Measurements from ENCODE around the gene SGTB.
"Not testable (repeated sequence)": the region's sequence is repeated elsewhere in the genome, so short reads cannot be mapped to it uniquely, and the experiment has no call there.

The SGTB gene

GRCh38 chr5:65734196-65734775, 12.4 kb upstream of the SGTB start:
- DNase-seq (ENCODE audit: low spot score) = not testable (repeated sequence)

- not testable (repeated sequence) for DNase-seq (ENCODE audit: low spot score)
Observed at GRCh38 chr5:65732046-65732445, 10.1 kb upstream of the SGTB start.

GRCh38 chr5:65730910-65731309, 9.0 kb upstream of the SGTB start:
- DNase-seq (ENCODE audit: low spot score) = peak; percentile 13

GRCh38 chr5:65728218-65728617, 6.3 kb upstream of the SGTB start:
- DNase-seq (ENCODE audit: low spot score) = no peak

- DNase-seq (ENCODE audit: low spot score) = no peak
Observed at GRCh38 chr5:65727491-65728156, 5.7 kb upstream of the SGTB start.

GRCh38 chr5:65722575-65723403, 880 bp upstream of the SGTB start:
- peak; percentile 84 for DNase-seq (ENCODE audit: low spot score)

GRCh38 chr5:65721050-65721719, 724 bp downstream of the SGTB start:
- DNase-seq (ENCODE audit: low spot score) = peak; percentile 76

- DNase-seq (ENCODE audit: low spot score) = no peak
Observed at GRCh38 chr5:65718576-65719310, 3.2 kb downstream of the SGTB start.

- no peak for DNase-seq (ENCODE audit: low spot score)
Observed at GRCh38 chr5:65708145-65708544, 13.8 kb downstream of the SGTB start.

GRCh38 chr5:65707663-65708062, 14.2 kb downstream of the SGTB start:
- DNase-seq (ENCODE audit: low spot score) = no peak

GRCh38 chr5:65704621-65705239, 17.2 kb downstream of the SGTB start:
- no peak for DNase-seq (ENCODE audit: low spot score)

- no peak for DNase-seq (ENCODE audit: low spot score)
Observed at GRCh38 chr5:65702036-65702435, 19.9 kb downstream of the SGTB start.

- DNase-seq (ENCODE audit: low spot score) = no peak
Observed at GRCh38 chr5:65699338-65699737, 22.6 kb downstream of the SGTB start.

GRCh38 chr5:65696892-65697291, 25.0 kb downstream of the SGTB start:
- DNase-seq (ENCODE audit: low spot score) = peak; percentile 15

GRCh38 chr5:65695896-65696295, 26.0 kb downstream of the SGTB start:
- no peak for DNase-seq (ENCODE audit: low spot score)

GRCh38 chr5:65695162-65695755, 26.6 kb downstream of the SGTB start:
- DNase-seq (ENCODE audit: low spot score) = no peak

- no peak for DNase-seq (ENCODE audit: low spot score)
Observed at GRCh38 chr5:65693121-65693520, 28.8 kb downstream of the SGTB start.

GRCh38 chr5:65682148-65682547, 39.8 kb downstream of the SGTB start:
- DNase-seq (ENCODE audit: low spot score) = no peak

- not testable (repeated sequence) for DNase-seq (ENCODE audit: low spot score)
Observed at GRCh38 chr5:65676056-65676455, 45.9 kb downstream of the SGTB start.

- DNase-seq (ENCODE audit: low spot score) = no peak
Observed at GRCh38 chr5:65674749-65675148, 47.2 kb downstream of the SGTB start.

- DNase-seq (ENCODE audit: low spot score) = peak; percentile 39
Observed at GRCh38 chr5:65672796-65673195, 49.1 kb downstream of the SGTB start.
